PC-3 (cell line): ENCODE data around the gene VTI1B.

Source experiments
- CTCF ChIP-seq: fragments of 300-600 bp; sonication (generic); conservative IDR thresholded peaks from 2 replicates; pipeline ENCODE4 v1.5.1; 2017; ENCODE audit warnings: antibody characterized with exemption, low read depth, mild to moderate bottlenecking, low read length
- EZH2 ChIP-seq: fragments of 300-600 bp; sonication (generic); IDR thresholded peaks from one replicate; pipeline ENCODE4 v1.6.1; 2017; ENCODE audit warnings: antibody characterized with exemption, mild to moderate bottlenecking, low read length; ENCODE audit not compliant: unreplicated experiment
- EZH2phosphoT487 ChIP-seq: fragments of 300-600 bp; sonication (generic); IDR thresholded peaks from 2 replicates; pipeline ENCODE4 v1.6.1; 2018; ENCODE audit warnings: mild to moderate bottlenecking, antibody characterized with exemption, low read length, borderline replicate concordance

- TF ChIP-seq CTCF: no peak
- no peak for TF ChIP-seq EZH2
- no peak for TF ChIP-seq EZH2phosphoT487
Measured at GRCh38 chr14:67609642-67610310, 64.7 kb downstream of the VTI1B start.
